ENCODE results near the gene RHBDD2. TPM values are rescaled to one million over a fixed set of nuclear protein-coding genes. Genes with fewer than 3 reads are reported as not detected.
A peak's percentile ranks its signal among the peaks of the same experiment; 100 is the strongest.
"Not testable (repeated sequence)": the region's sequence is repeated elsewhere in the genome, so short reads cannot be mapped to it uniquely, and the experiment has no call there.

The RHBDD2 gene
- polyA plus RNA-seq, 3 donors = 34.1 to 54.6 (median 53.1) TPM

DNA sequence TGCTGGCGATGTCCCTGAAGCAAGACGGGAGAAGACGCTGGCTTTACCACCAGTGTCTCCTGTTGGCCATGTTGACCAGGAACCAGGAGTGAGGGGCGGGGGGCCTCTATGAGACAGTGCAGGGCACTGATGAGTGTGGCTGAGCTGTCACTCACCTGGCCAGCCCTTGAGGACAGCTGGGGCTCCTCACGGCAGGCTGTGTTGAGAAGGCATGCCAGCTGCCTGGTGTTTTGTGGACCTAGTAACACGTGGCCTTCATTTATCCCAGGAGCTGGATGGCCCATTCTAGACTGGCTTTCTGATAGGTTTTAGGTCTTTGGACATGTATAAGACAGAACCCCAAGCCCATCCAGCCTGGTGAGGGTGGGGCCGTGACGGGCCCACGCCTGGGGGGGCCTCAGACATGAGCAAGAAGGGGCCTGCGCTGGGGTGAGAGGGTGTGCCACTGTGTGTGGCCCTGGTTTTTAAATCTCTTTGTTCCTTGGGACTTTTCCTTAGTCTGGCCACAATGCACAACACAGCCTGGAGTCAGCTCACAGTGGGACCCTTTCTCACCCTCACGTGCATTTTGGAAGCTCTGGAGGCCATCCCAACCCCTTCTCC is 10.5 kb downstream of the RHBDD2 start:
- H3K4me1 ChIP-seq (ENCODE audit: control insufficient read depth in 1 of 2, insufficient read depth in 2 of 2, low read length in 2 of 2) = no peaks in the 10 kb centered on the region
- H3K4me2 ChIP-seq (replicated peaks; ENCODE audit: extremely low read depth, low read length, poor library complexity, severe bottlenecking) = no peak overlapping the region
- H3K9me3 ChIP-seq (replicated peaks in 1 of 2; ENCODE audit: control insufficient read depth in 1 of 2, insufficient read depth in 1 of 2, low read length in 2 of 2) = no peaks in the 10 kb centered on the region
- H3K27ac ChIP-seq (ENCODE audit: low read depth in 1 of 2, low read length in 2 of 2) = no peak overlapping the region
- Mint-ChIP-seq H3K27me3 (ENCODE audit: low read depth in 3 of 3) (peaks cover 0 to 3% (median 0%) of the 10 kb centered on the region in 3 donors), H3K4me3 (no peak overlapping the region), H3K27ac (peak overlapping the region in 1 of 7 donors; percentile 38), H3K9me3 (no peaks in the 10 kb centered on the region), H3K4me1 (peaks cover 3% of the 10 kb centered on the region), H3K36me3 (peaks cover 44 to 51% of the 10 kb centered on the region in 2 donors)
- intact Hi-C loops (cut with micrococcal nuclease) = no loop called here
- TF ChIP-seq, protein P1, sequence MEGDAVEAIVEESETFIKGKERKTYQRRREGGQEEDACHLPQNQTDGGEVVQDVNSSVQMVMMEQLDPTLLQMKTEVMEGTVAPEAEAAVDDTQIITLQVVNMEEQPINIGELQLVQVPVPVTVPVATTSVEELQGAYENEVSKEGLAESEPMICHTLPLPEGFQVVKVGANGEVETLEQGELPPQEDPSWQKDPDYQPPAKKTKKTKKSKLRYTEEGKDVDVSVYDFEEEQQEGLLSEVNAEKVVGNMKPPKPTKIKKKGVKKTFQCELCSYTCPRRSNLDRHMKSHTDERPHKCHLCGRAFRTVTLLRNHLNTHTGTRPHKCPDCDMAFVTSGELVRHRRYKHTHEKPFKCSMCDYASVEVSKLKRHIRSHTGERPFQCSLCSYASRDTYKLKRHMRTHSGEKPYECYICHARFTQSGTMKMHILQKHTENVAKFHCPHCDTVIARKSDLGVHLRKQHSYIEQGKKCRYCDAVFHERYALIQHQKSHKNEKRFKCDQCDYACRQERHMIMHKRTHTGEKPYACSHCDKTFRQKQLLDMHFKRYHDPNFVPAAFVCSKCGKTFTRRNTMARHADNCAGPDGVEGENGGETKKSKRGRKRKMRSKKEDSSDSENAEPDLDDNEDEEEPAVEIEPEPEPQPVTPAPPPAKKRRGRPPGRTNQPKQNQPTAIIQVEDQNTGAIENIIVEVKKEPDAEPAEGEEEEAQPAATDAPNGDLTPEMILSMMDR (IDR thresholded peaks at IDR 0.05) = no peak
- no peaks in the 10 kb centered on the region for H4K20me1 ChIP-seq (ENCODE audit: insufficient read depth, low read length)
- no peaks in the 10 kb centered on the region for H3K27me3 ChIP-seq (ENCODE audit: control insufficient read depth in 2 of 2, insufficient read depth in 2 of 2, low read length in 2 of 2)
- H3K36me3 ChIP-seq (replicated peaks in 1 of 2; ENCODE audit: control insufficient read depth in 1 of 2, insufficient read depth in 2 of 2, low read length in 2 of 2) = peaks cover 31 to 41% of the 10 kb centered on the region in 2 donors
- no peak for DNase-seq
- 96% methylated on average over 9 of the region's 11 CpGs for WGBS (ENCODE audit: insufficient coverage)
- H3K9ac ChIP-seq (ENCODE audit: insufficient read depth, low read length, poor library complexity, severe bottlenecking) = no peak overlapping the region
- no peak overlapping the region for H3K4me3 ChIP-seq (replicated peaks in 1 of 3; ENCODE audit: low read depth in 2 of 3, low read length in 3 of 3)
- no peak overlapping the region for H2AFZ ChIP-seq (ENCODE audit: insufficient read depth, low read depth, low read length, poor library complexity, severe bottlenecking)
- H3K79me2 ChIP-seq (ENCODE audit: insufficient read depth, low read length) = no peaks in the 10 kb centered on the region

DNA sequence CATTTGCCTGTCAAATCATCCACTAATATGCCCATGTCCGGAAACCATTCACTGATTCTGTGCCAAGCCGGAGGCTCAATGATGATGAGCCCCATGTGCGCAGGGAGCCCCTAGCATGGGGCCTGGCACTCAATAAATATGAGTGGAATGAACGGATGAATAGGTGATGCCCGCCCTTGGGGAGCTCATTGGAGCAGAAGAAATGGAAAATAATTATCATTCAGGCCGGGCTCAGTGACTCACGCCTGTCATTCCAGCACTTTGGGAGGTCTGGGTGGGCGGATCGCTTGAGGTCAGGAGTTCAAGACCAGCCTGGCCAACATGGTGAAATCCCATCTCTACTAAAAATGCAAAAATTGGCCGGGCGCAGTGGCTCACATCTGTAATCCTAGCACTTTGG is 11.0 kb downstream of the RHBDD2 start:
- H3K9me3 ChIP-seq (replicated peaks in 1 of 2; ENCODE audit: control insufficient read depth in 1 of 2, insufficient read depth in 1 of 2, low read length in 2 of 2) = no peaks in the 10 kb centered on the region
- H3K27me3 Mint-ChIP-seq (ENCODE audit: low read depth in 3 of 3) = peaks cover 0 to 3% (median 0%) of the 10 kb centered on the region in 3 donors

DNA sequence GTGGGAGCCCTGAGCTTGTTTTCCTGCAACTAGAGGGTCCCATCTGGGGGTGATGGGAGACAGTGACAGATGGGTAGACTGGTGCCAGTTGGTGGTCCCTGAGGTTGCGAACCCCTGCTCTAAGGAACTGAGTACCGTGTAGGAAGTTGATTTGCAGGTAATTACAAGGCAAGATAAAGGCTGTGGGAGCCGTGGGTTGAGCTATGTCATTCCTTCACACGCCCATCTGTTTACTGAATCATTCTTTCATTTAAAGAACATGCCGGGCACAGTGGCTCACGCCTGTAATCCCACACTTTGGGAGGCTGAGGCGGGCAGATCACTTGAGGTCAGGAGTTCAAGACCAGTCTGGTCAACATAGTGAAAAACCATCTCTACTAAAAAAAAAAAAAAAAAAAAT is 12.4 kb downstream of the RHBDD2 start:
- H3K4me2 ChIP-seq (replicated peaks; ENCODE audit: extremely low read depth, low read length, poor library complexity, severe bottlenecking); H3K4me3 ChIP-seq (replicated peaks in 1 of 3; ENCODE audit: low read depth in 2 of 3, low read length in 3 of 3); H3K27ac ChIP-seq (ENCODE audit: low read depth in 1 of 2, low read length in 2 of 2); H3K9ac ChIP-seq (ENCODE audit: insufficient read depth, low read length, poor library complexity, severe bottlenecking); DNase-seq; H3K4me1 ChIP-seq (ENCODE audit: control insufficient read depth in 1 of 2, insufficient read depth in 2 of 2, low read length in 2 of 2); H2AFZ ChIP-seq (ENCODE audit: insufficient read depth, low read depth, low read length, poor library complexity, severe bottlenecking); H3K27me3 ChIP-seq (ENCODE audit: control insufficient read depth in 2 of 2, insufficient read depth in 2 of 2, low read length in 2 of 2); H3K79me2 ChIP-seq (ENCODE audit: insufficient read depth, low read length); H4K20me1 ChIP-seq (ENCODE audit: insufficient read depth, low read length); intact Hi-C loops (cut with micrococcal nuclease); H3K4me3 Mint-ChIP-seq; H3K9me3 Mint-ChIP-seq; H3K27ac Mint-ChIP-seq; H3K27me3 Mint-ChIP-seq (ENCODE audit: low read depth in 3 of 3); H3K4me1 Mint-ChIP-seq; H3K9me3 ChIP-seq (replicated peaks in 1 of 2; ENCODE audit: control insufficient read depth in 1 of 2, insufficient read depth in 1 of 2, low read length in 2 of 2): not testable (repeated sequence)
- peaks cover 14 to 22% of the 10 kb centered on the region in 2 donors for H3K36me3 ChIP-seq (replicated peaks in 1 of 2; ENCODE audit: control insufficient read depth in 1 of 2, insufficient read depth in 2 of 2, low read length in 2 of 2)
- H3K36me3 Mint-ChIP-seq = peaks cover 27 to 32% of the 10 kb centered on the region in 2 donors
- 86% methylated on average over 1 of the region's 7 CpGs for WGBS (ENCODE audit: insufficient coverage)

More for the DNA sequence above, 11.0 kb downstream of the RHBDD2 start:
- intact Hi-C loops (cut with micrococcal nuclease) = no loop called here
- no peak overlapping the region for H3K4me2 ChIP-seq (replicated peaks; ENCODE audit: extremely low read depth, low read length, poor library complexity, severe bottlenecking)
- no peak overlapping the region for H3K27ac ChIP-seq (ENCODE audit: low read depth in 1 of 2, low read length in 2 of 2)
- H3K4me3 ChIP-seq (replicated peaks in 1 of 3; ENCODE audit: low read depth in 2 of 3, low read length in 3 of 3) = no peak overlapping the region
- no peak for DNase-seq
- no peaks in the 10 kb centered on the region for H3K79me2 ChIP-seq (ENCODE audit: insufficient read depth, low read length)
- Mint-ChIP-seq H3K9me3 (no peaks in the 10 kb centered on the region), H3K4me1 (peaks cover 3% of the 10 kb centered on the region), H3K27ac (peak overlapping the region in 1 of 7 donors; percentile 38), H3K4me3 (no peak overlapping the region), H3K36me3 (peaks cover 39 to 46% of the 10 kb centered on the region in 2 donors)
- no peaks in the 10 kb centered on the region for H4K20me1 ChIP-seq (ENCODE audit: insufficient read depth, low read length)
- no peak overlapping the region for H2AFZ ChIP-seq (ENCODE audit: insufficient read depth, low read depth, low read length, poor library complexity, severe bottlenecking)
- H3K36me3 ChIP-seq (replicated peaks in 1 of 2; ENCODE audit: control insufficient read depth in 1 of 2, insufficient read depth in 2 of 2, low read length in 2 of 2) = peaks cover 27 to 36% of the 10 kb centered on the region in 2 donors
- H3K9ac ChIP-seq (ENCODE audit: insufficient read depth, low read length, poor library complexity, severe bottlenecking) = no peak overlapping the region
- TF ChIP-seq, protein P1 (IDR thresholded peaks at IDR 0.05) = no peak
- 94% methylated on average over 9 of the region's 11 CpGs for WGBS (ENCODE audit: insufficient coverage)
- no peaks in the 10 kb centered on the region for H3K4me1 ChIP-seq (ENCODE audit: control insufficient read depth in 1 of 2, insufficient read depth in 2 of 2, low read length in 2 of 2)
- H3K27me3 ChIP-seq (ENCODE audit: control insufficient read depth in 2 of 2, insufficient read depth in 2 of 2, low read length in 2 of 2) = no peaks in the 10 kb centered on the region
